ENCODE results near the gene PCGF1. TPM values are rescaled to one million over a fixed set of nuclear protein-coding genes. Genes with fewer than 3 reads are reported as not detected.
A peak's percentile ranks its signal among the peaks of the same experiment; 100 is the strongest.

PCGF1 gene
- total and polyA plus RNA-seq, 9 of the 15 experiments (the other 6 are each of a cell fraction or from before 2014, with no cell fraction given), result 20.3 to 45.7 (median 29.3) TPM

- TF ChIP-seq CCNT2 (IDR thresholded peaks at IDR 0.05; ENCODE audit: borderline replicate concordance, extremely low read depth, insufficient read length, low read depth, low read length), result peak; percentile 53
- TF ChIP-seq SLC30A9 (CRISPR knock-in tag; IDR thresholded peaks at IDR 0.05), result no peak
- TF ChIP-seq ZNF24 (IDR thresholded peaks at IDR 0.05), result no peak
- TF ChIP-seq ZNF165 (CRISPR knock-in tag; IDR thresholded peaks at IDR 0.05; ENCODE audit: borderline replicate concordance), result no peak
- TF ChIP-seq EP400 (IDR thresholded peaks at IDR 0.05), result peak; percentile 91
- TF ChIP-seq ATF4 (CRISPR knock-in tag; IDR thresholded peaks at IDR 0.05), result no peak
- no peak for TF ChIP-seq PRPF4 (IDR thresholded peaks at IDR 0.05; ENCODE audit: insufficient read depth, low read depth, low read length, poor library complexity, severe bottlenecking)
- TF ChIP-seq ZC3H8 (IDR thresholded peaks at IDR 0.05), result no peak
- TF ChIP-seq ZNF584 (CRISPR knock-in tag; IDR thresholded peaks at IDR 0.05; ENCODE audit: low read depth), result 0 out of 2 replicates have a peak, but pooled peaks have one; percentile 15
- TF ChIP-seq ZNF146 (CRISPR knock-in tag; IDR thresholded peaks at IDR 0.05; ENCODE audit: unreplicated experiment), result no peak
- TF ChIP-seq, protein P1, sequence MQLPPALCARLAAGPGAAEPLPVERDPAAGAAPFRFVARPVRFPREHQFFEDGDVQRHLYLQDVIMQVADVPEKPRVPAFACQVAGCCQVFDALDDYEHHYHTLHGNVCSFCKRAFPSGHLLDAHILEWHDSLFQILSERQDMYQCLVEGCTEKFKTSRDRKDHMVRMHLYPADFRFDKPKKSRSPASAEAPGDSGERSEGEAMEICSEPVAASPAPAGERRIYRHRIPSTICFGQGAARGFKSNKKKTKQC (CRISPR knock-in tag; IDR thresholded peaks at IDR 0.05), result peak; percentile 55; the same call in 1 of the 2 replicates
- TF ChIP-seq ZNF707 (CRISPR knock-in tag; conservative IDR thresholded peaks at IDR 0.05), result no peak
- TF ChIP-seq THAP7 (CRISPR knock-in tag; IDR thresholded peaks at IDR 0.05), result no peak
- TF ChIP-seq MYC (IDR thresholded peaks at IDR 0.05; ENCODE audit: low read depth, low read length), result peak; percentile 91
- no peak; the same call in 1 of the 2 replicates for TF ChIP-seq MYC (CRISPR knock-in tag; IDR thresholded peaks at IDR 0.05; ENCODE audit: borderline replicate concordance, low read depth)
- TF ChIP-seq, protein P2, sequence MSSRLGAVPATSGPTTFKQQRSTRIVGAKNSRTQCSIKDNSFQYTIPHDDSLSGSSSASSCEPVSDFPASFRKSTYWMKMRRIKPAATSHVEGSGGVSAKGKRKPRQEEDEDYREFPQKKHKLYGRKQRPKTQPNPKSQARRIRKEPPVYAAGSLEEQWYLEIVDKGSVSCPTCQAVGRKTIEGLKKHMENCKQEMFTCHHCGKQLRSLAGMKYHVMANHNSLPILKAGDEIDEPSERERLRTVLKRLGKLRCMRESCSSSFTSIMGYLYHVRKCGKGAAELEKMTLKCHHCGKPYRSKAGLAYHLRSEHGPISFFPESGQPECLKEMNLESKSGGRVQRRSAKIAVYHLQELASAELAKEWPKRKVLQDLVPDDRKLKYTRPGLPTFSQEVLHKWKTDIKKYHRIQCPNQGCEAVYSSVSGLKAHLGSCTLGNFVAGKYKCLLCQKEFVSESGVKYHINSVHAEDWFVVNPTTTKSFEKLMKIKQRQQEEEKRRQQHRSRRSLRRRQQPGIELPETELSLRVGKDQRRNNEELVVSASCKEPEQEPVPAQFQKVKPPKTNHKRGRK (tag; IDR thresholded peaks at IDR 0.05), result no peak
- TF ChIP-seq ELK1 (CRISPR knock-in tag; IDR thresholded peaks at IDR 0.05), result no peak
- no peak for TF ChIP-seq ZNF23 (CRISPR knock-in tag; IDR thresholded peaks at IDR 0.05)
- TF ChIP-seq MTA2 (IDR thresholded peaks at IDR 0.05; ENCODE audit: low read depth), result peak; percentile 63
- TF ChIP-seq, protein P3, sequence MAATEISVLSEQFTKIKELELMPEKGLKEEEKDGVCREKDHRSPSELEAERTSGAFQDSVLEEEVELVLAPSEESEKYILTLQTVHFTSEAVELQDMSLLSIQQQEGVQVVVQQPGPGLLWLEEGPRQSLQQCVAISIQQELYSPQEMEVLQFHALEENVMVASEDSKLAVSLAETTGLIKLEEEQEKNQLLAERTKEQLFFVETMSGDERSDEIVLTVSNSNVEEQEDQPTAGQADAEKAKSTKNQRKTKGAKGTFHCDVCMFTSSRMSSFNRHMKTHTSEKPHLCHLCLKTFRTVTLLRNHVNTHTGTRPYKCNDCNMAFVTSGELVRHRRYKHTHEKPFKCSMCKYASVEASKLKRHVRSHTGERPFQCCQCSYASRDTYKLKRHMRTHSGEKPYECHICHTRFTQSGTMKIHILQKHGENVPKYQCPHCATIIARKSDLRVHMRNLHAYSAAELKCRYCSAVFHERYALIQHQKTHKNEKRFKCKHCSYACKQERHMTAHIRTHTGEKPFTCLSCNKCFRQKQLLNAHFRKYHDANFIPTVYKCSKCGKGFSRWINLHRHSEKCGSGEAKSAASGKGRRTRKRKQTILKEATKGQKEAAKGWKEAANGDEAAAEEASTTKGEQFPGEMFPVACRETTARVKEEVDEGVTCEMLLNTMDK (IDR thresholded peaks at IDR 0.05; ENCODE audit: borderline replicate concordance, insufficient read depth, low read depth, low read length, poor library complexity, severe bottlenecking), result no peak
Observed at GRCh38 chr2:74530239-74531187, 23.0 kb upstream of the PCGF1 start (continued).

Data from K562 (cell line).